Prostate gland (tissue), 2 donors: ENCODE measurements around the gene SRSF7. TPM values are rescaled to one million over a fixed set of nuclear protein-coding genes. Genes with fewer than 3 reads are reported as not detected.
"Not testable (repeated sequence)": the region's sequence is repeated elsewhere in the genome, so short reads cannot be mapped to it uniquely, and the experiment has no call there.

ENCODE experiments used
- DNase-seq: peaks from one replicate; pipeline ENCODE4 v3.0.0-alpha.2; 2019; ENCODE audit warnings: low spot score
- H3K27ac ChIP-seq, 2 donors: fragments of 200-600 bp; sonication (generic); 2 replicates each; pipeline ENCODE4 v1.5.1; 2017 to 2019
- H3K27me3 ChIP-seq: fragments of 200-600 bp; sonication (generic); replicated peaks from 2 replicates; pipeline ENCODE4 v1.5.1; 2019; ENCODE audit not compliant: insufficient read depth
- H3K36me3 ChIP-seq, 2 donors: fragments of 200-600 bp; sonication (generic); 1 replicate in 1 of 2; 2 replicates in 1 of 2; pipeline versions ENCODE4 v1.5.1 to v1.8.1; 2017 to 2019
- H3K4me1 ChIP-seq: fragments of 200-600 bp; sonication (generic); replicated peaks from 2 replicates; pipeline ENCODE4 v1.5.1; 2019
- H3K4me3 ChIP-seq, 2 donors: fragments of 200-600 bp; sonication (generic); 2 replicates each; pipeline ENCODE4 v1.5.1; 2017 to 2019
- H3K9me3 ChIP-seq: fragments of 200-600 bp; sonication (generic); 2 replicates; pipeline ENCODE4 v1.5.1; 2017
- CTCF ChIP-seq, 4 experiments: fragments of 200-600 bp in 2 of 4; fragments of 450-650 bp in 2 of 4; sonication (generic) in 2 of 4; IDR thresholded peaks; 1 replicate in 3 of 4; 2 replicates in 1 of 4; pipeline ENCODE4 v1.5.1; 2016 to 2019; ENCODE audit warnings: antibody characterized with exemption in 4 of 4, mild to moderate bottlenecking in 2 of 4, moderate library complexity in 2 of 4
- POLR2A ChIP-seq: fragments of 450-650 bp; IDR thresholded peaks from one replicate; pipeline ENCODE4 v1.6.1; 2016; ENCODE audit warnings: antibody characterized with exemption, mild to moderate bottlenecking
- POLR2AphosphoS5 ChIP-seq: sonication (generic); formaldehyde crosslinking; IDR thresholded peaks from one replicate; pipeline ENCODE4 v1.6.1; 2017; ENCODE audit warnings: antibody characterized with exemption
- WGBS: methylation state at CpG from one replicate; pipeline ENCODE4 v1.1.5; 2018; 5-methylcytosine and 5-hydroxymethylcytosine counted together
- intact Hi-C: fragments of 100-400 bp; cut with DNase I; formaldehyde crosslinking; loops from one replicate; pipeline ENCODE4 v1.14.2; 2022
- total RNA-seq, 2 donors: library from RNA; depleted of rRNA; stranded (reverse); fragments of >200 nt; gene quantifications; one replicate each; pipeline ENCODE4 v1.1.0, GENCODE V29; 2016

SRSF7 gene
- total RNA-seq, 2 donors from 2014 or later, result 73.2 to 84.4 TPM

GRCh38 chr2:38793511-38793910 is 42.4 kb upstream of the SRSF7 start:
- 85% methylated on average over 5 of the region's 5 CpGs for whole genome bisulfite sequencing
- no peak for DNase-seq
- H3K27me3 ChIP-seq, result no peaks in the 10 kb centered on the region
- H3K36me3 ChIP-seq, result no peaks in the 10 kb centered on the region
- no peak overlapping the region for H3K27ac ChIP-seq
- no peak overlapping the region for H3K4me3 ChIP-seq
- TF ChIP-seq CTCF (IDR thresholded peaks at IDR 0.05), result no peak
- no peak for TF ChIP-seq POLR2A
- no peak for TF ChIP-seq POLR2AphosphoS5
- no peaks in the 10 kb centered on the region for H3K4me1 ChIP-seq
- intact Hi-C loops, result no loop called here
- H3K9me3 ChIP-seq, result no peaks in the 10 kb centered on the region

GRCh38 chr2:38792751-38793150 is 41.6 kb upstream of the SRSF7 start:
- 45% methylated on average over 2 of the region's 2 CpGs for WGBS
- intact Hi-C loops, result no loop called here

GRCh38 chr2:38792321-38792720 is 41.2 kb upstream of the SRSF7 start:
- intact Hi-C loops, H3K9me3 ChIP-seq, H3K4me3 ChIP-seq, H3K27ac ChIP-seq, H3K27me3 ChIP-seq, DNase-seq, H3K4me1 ChIP-seq, H3K36me3 ChIP-seq: not testable (repeated sequence)
- 94% methylated on average over 8 of the region's 8 CpGs for WGBS

More at GRCh38 chr2:38792751-38793150, 41.6 kb upstream of the SRSF7 start:
- DNase-seq, result no peak
- H3K27me3 ChIP-seq, result no peaks in the 10 kb centered on the region
- no peak for TF ChIP-seq POLR2AphosphoS5
- TF ChIP-seq CTCF (IDR thresholded peaks at IDR 0.05), result no peak
- TF ChIP-seq POLR2A, result no peak
- no peak overlapping the region for H3K4me3 ChIP-seq
- H3K4me1 ChIP-seq, result no peaks in the 10 kb centered on the region
- H3K36me3 ChIP-seq, result no peaks in the 10 kb centered on the region
- H3K9me3 ChIP-seq, result no peaks in the 10 kb centered on the region
- H3K27ac ChIP-seq, result no peak overlapping the region

- Histone ChIP-seq H3K27ac (no peak overlapping the region), H3K36me3 (no peaks in the 10 kb centered on the region), H3K4me1 (no peaks in the 10 kb centered on the region), H3K9me3 (no peaks in the 10 kb centered on the region), H3K27me3 (no peaks in the 10 kb centered on the region), H3K4me3 (no peak overlapping the region)
- no peak for DNase-seq
- WGBS, result 86% methylated on average over 1 of the region's 1 CpG
- TF ChIP-seq POLR2A (no peak), POLR2AphosphoS5 (no peak), CTCF (IDR thresholded peaks at IDR 0.05) (no peak)
- intact Hi-C loops, result no loop called here
Observed at GRCh38 chr2:38791744-38792143, 40.6 kb upstream of the SRSF7 start.

GRCh38 chr2:38789691-38790090 is 38.5 kb upstream of the SRSF7 start:
- Histone ChIP-seq H3K36me3 (no peaks in the 10 kb centered on the region), H3K4me1 (no peaks in the 10 kb centered on the region), H3K4me3 (no peak overlapping the region), H3K27ac (no peak overlapping the region), H3K27me3 (no peaks in the 10 kb centered on the region), H3K9me3 (no peaks in the 10 kb centered on the region)
- 87% methylated on average over 14 of the region's 14 CpGs for WGBS
- TF ChIP-seq POLR2AphosphoS5 (no peak), CTCF (IDR thresholded peaks at IDR 0.05) (no peak), POLR2A (no peak)
- no peak for DNase-seq
- intact Hi-C loops, result no loop called here
